Common myeloid progenitor, CD34-positive (primary cell): ENCODE measurements around the gene PRKCA.

Experiments
- CTCF ChIA-PET: fragments of 350-600 bp; sonication (Branson Sonifier 250); formaldehyde crosslinking; loops from one replicate; lab custom pipeline; 2021; ENCODE audit warnings: antibody characterized with exemption; lab: Charles Lee
- POLR2A ChIA-PET: fragments of 350-600 bp; sonication (Branson Sonifier 250); formaldehyde crosslinking; loops from one replicate; lab custom pipeline; 2021; ENCODE audit warnings: antibody characterized with exemption; lab: Charles Lee
- DNase-seq, 3 donors: peaks; one replicate each; pipeline versions ENCODE4 v3.0.0 to v3.0.0-alpha.2; 2013
- H3K27ac ChIP-seq, 2 experiments: 1 replicate in 1 of 2; 2 replicates in 1 of 2; pipeline ENCODE4 v1.7.0; 2013; ENCODE audit warnings: inconsistent platforms in 2 of 2, low read length in 2 of 2, mild to moderate bottlenecking in 2 of 2, low read depth in 1 of 2, moderate library complexity in 1 of 2; ENCODE audit not compliant: severe bottlenecking in 2 of 2, insufficient read depth in 1 of 2, poor library complexity in 1 of 2
- H3K27me3 ChIP-seq, 5 experiments: replicated peaks in 2 of 5; 1 replicate in 3 of 5; 2 replicates in 2 of 5; pipeline versions ENCODE4 v1.6.1 to v1.7.0; 2013; ENCODE audit warnings: low read length in 4 of 5, mild to moderate bottlenecking in 2 of 5, moderate library complexity in 2 of 5, inconsistent platforms in 1 of 5; ENCODE audit not compliant: insufficient read depth in 5 of 5, control insufficient read depth in 4 of 5
- H3K36me3 ChIP-seq, 4 experiments: 1 replicate in 2 of 4; 2 replicates in 2 of 4; pipeline versions ENCODE4 v1.6.1 to v1.7.0; 2013; ENCODE audit warnings: low read length in 3 of 4, control low read depth in 1 of 4, mild to moderate bottlenecking in 1 of 4; ENCODE audit not compliant: control insufficient read depth in 4 of 4, insufficient read depth in 4 of 4
- H3K4me1 ChIP-seq, 4 experiments: 1 replicate in 3 of 4; 2 replicates in 1 of 4; pipeline versions ENCODE4 v1.6.1 to v1.7.1; 2013; ENCODE audit warnings: low read length in 3 of 4, mild to moderate bottlenecking in 3 of 4, control low read depth in 1 of 4, inconsistent platforms in 1 of 4, moderate library complexity in 1 of 4; ENCODE audit not compliant: control insufficient read depth in 4 of 4, insufficient read depth in 4 of 4; ENCODE audit errors: control extremely low read depth in 1 of 4
- H3K4me3 ChIP-seq, 7 experiments: 1 replicate in 4 of 7; 2 replicates in 3 of 7; pipeline versions ENCODE4 v1.5.1 to v1.7.0; 2013; ENCODE audit warnings: mild to moderate bottlenecking in 7 of 7, low read length in 6 of 7, moderate library complexity in 6 of 7, inconsistent platforms in 2 of 7, low read depth in 2 of 7, control low read depth in 1 of 7; ENCODE audit not compliant: insufficient read depth in 4 of 7, control insufficient read depth in 1 of 7; ENCODE audit errors: extremely low read depth in 1 of 7
- H3K9me3 ChIP-seq, 5 experiments: 1 replicate in 4 of 5; 2 replicates in 1 of 5; pipeline versions ENCODE4 v1.6.1 to v1.7.1; 2013; ENCODE audit warnings: low read length in 4 of 5, mild to moderate bottlenecking in 2 of 5, inconsistent platforms in 1 of 5, low read depth in 1 of 5, moderate library complexity in 1 of 5; ENCODE audit not compliant: control insufficient read depth in 4 of 5, insufficient read depth in 2 of 5; ENCODE audit errors: control extremely low read depth in 1 of 5
- WGBS: methylation state at CpG from one replicate; pipeline ENCODE4 v1.1.5; 2013; ENCODE audit not compliant: insufficient coverage; 5-methylcytosine and 5-hydroxymethylcytosine counted together

The PRKCA gene

GRCh38 chr17:66411520-66411919 lies 109.1 kb downstream of the PRKCA start:
- CTCF ChIA-PET, result no interaction called here
- Histone ChIP-seq H3K36me3 (no peaks in the 10 kb centered on the region), H3K9me3 (no peaks in the 10 kb centered on the region), H3K4me3 (no peak overlapping the region), H3K27ac (no peak overlapping the region), H3K27me3 (peaks cover 0 to 4% (median 0%) of the 10 kb centered on the region in 5 experiments), H3K4me1 (peaks cover 0 to 7% (median 1%) of the 10 kb centered on the region in 4 experiments)
- POLR2A ChIA-PET, result no interaction called here
- WGBS, result 100% methylated on average over 1 of the region's 6 CpGs
- no peak for DNase-seq

- CTCF ChIA-PET, result no interaction called here
These were observed 110.6 kb downstream of the PRKCA start for GRCh38 chr17:66412857-66413558.

GRCh38 chr17:66413559-66414520 lies 111.4 kb downstream of the PRKCA start:
- 88% methylated on average over 9 of the region's 13 CpGs for WGBS
- Histone ChIP-seq H3K9me3 (no peaks in the 10 kb centered on the region), H3K4me1 (no peaks in the 10 kb centered on the region), H3K36me3 (no peaks in the 10 kb centered on the region), H3K27ac (no peak overlapping the region), H3K27me3 (peaks cover 0 to 2% (median 0%) of the 10 kb centered on the region in 5 experiments), H3K4me3 (no peak overlapping the region)
- ChIA-PET CTCF (no interaction called here), POLR2A (no interaction called here)
- DNase-seq, result no peak

More at GRCh38 chr17:66412857-66413558, 110.6 kb downstream of the PRKCA start:
- 94% methylated on average over 6 of the region's 8 CpGs for WGBS
- DNase-seq, result no peak
- H3K27me3 ChIP-seq, result peaks cover 0 to 2% (median 0%) of the 10 kb centered on the region in 5 experiments
- H3K9me3 ChIP-seq, result no peaks in the 10 kb centered on the region
- no peak overlapping the region for H3K27ac ChIP-seq
- no peak overlapping the region for H3K4me3 ChIP-seq
- no peaks in the 10 kb centered on the region for H3K4me1 ChIP-seq
- H3K36me3 ChIP-seq, result no peaks in the 10 kb centered on the region
- POLR2A ChIA-PET, result no interaction called here

- no peaks in the 10 kb centered on the region for H3K9me3 ChIP-seq
- no peak overlapping the region for H3K27ac ChIP-seq
- POLR2A ChIA-PET, result no interaction called here
- CTCF ChIA-PET, result no interaction called here
- WGBS, result no CpG with 5 or more reads among the region's 4 CpGs
- no peak for DNase-seq
- no peaks in the 10 kb centered on the region for H3K4me1 ChIP-seq
- peaks cover 0 to 2% (median 0%) of the 10 kb centered on the region in 5 experiments for H3K27me3 ChIP-seq
- no peak overlapping the region for H3K4me3 ChIP-seq
- no peaks in the 10 kb centered on the region for H3K36me3 ChIP-seq
These were observed 112.3 kb downstream of the PRKCA start for GRCh38 chr17:66414561-66415175.

GRCh38 chr17:66415366-66416206 lies 113.2 kb downstream of the PRKCA start:
- Histone ChIP-seq H3K36me3 (no peaks in the 10 kb centered on the region), H3K9me3 (no peaks in the 10 kb centered on the region), H3K4me1 (no peaks in the 10 kb centered on the region), H3K27me3 (peaks cover 0 to 2% (median 0%) of the 10 kb centered on the region in 5 experiments), H3K4me3 (no peak overlapping the region), H3K27ac (no peak overlapping the region)
- no peak for DNase-seq
- ChIA-PET POLR2A (no interaction called here), CTCF (interaction anchor here (0.6 kb wide), 1 partner anchor 9 kb away, joined by 3 read pairs; no protein-coding TSS in a partner anchor)
- WGBS, result 83% methylated on average over 8 of the region's 11 CpGs

- POLR2A ChIA-PET, result no interaction called here
- no peak for DNase-seq
- CTCF ChIA-PET, result interaction anchor here (0.6 kb wide), 1 partner anchor 8 kb away, joined by 3 read pairs; no protein-coding TSS in a partner anchor
- H3K27ac ChIP-seq, result no peak overlapping the region
- peaks cover 0 to 2% (median 0%) of the 10 kb centered on the region in 5 experiments for H3K27me3 ChIP-seq
- H3K4me1 ChIP-seq, result no peaks in the 10 kb centered on the region
- no peak overlapping the region for H3K4me3 ChIP-seq
- no peaks in the 10 kb centered on the region for H3K36me3 ChIP-seq
- no peaks in the 10 kb centered on the region for H3K9me3 ChIP-seq
- WGBS, result 91% methylated on average over 11 of the region's 12 CpGs
These were observed 114.0 kb downstream of the PRKCA start for GRCh38 chr17:66416207-66416940.
